ENCODE measurements around the gene LIPJ. TPM values are rescaled to one million over a fixed set of nuclear protein-coding genes. Genes with fewer than 3 reads are reported as not detected.

LIPJ gene
- under 0.01 and 0.26 TPM in 2 replicates for total RNA-seq
- polyA plus RNA-seq, result not detected in 2 replicates
- polyA plus RNA-seq (2012), result not detected in 2 replicates
- polyA minus RNA-seq (ENCODE audit: low replicate concordance), result not detected in 2 replicates

DNA sequence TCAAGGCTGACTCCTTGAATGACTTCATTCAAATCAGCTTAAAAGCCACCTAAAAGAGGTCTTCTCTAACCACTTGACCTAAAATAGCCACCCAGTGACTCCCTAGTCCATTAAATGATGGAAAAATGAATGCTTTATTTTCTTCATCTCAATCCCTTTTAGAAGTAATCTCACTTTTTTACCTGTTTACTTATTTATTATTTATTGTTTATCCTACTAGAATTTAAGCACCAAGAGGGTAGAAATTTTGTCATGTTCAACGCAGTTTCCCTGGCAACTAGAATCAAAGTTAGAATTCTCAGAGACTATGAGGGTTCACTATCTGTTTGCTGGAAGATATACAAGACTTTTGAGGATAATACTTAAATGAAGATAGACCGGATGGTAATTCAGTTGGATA is at the start of gene LIPJ:
Gene LIPJ, plus strand, starts transcription at position 301 of the 400 bp plus-strand sequence. CDS start 3,926 bp downstream, outside the sequence.
- Histone ChIP-seq H3K4me2 (ENCODE audit: extremely low read depth, insufficient read depth, low read length) (no peak within 1 kb of the TSS), H4K20me1 (ENCODE audit: control insufficient read depth, extremely low read depth, insufficient read depth, low read length) (no peaks in the 10 kb centered on the region), H2AFZ (ENCODE audit: low read length) (no peak within 1 kb of the TSS), H3K27ac (ENCODE audit: insufficient read depth, low read length) (no peak within 1 kb of the TSS), H3K9me3 (ENCODE audit: control insufficient read depth, insufficient read depth, low read depth, low read length) (no peaks in the 10 kb centered on the region), H3K79me2 (ENCODE audit: control insufficient read depth, insufficient read depth, low read length) (no peaks in the 10 kb centered on the region), H3K4me3 (replicated peaks in 1 of 4; ENCODE audit: control extremely low read depth in 1 of 4, insufficient read depth in 1 of 4, low read depth in 3 of 4, low read length in 4 of 4) (no peak within 1 kb of the TSS), H3K36me3 (ENCODE audit: control insufficient read depth, insufficient read depth, low read length) (no peaks in the 10 kb centered on the region), H3K9ac (ENCODE audit: insufficient read depth, low read length) (no peak within 1 kb of the TSS), H3K4me1 (ENCODE audit: control insufficient read depth, extremely low read depth, insufficient read depth, low read length) (no peaks in the 10 kb centered on the region), H3K27me3 (ENCODE audit: control insufficient read depth, insufficient read depth, low read length) (no peaks in the 10 kb centered on the region)
- TF ChIP-seq EZH2 (IDR thresholded peaks at IDR 0.05; ENCODE audit: low read length, missing control alignments), result no peak
- no peak for DNase-seq (ENCODE audit: low read depth in 2 of 2)

GRCh38 chr10:88537322-88537721 is 49.2 kb upstream of the LIPJ start:
- H3K27ac ChIP-seq (ENCODE audit: insufficient read depth, low read length), result no peak overlapping the region
- peaks cover 2% of the 10 kb centered on the region for H3K4me1 ChIP-seq (ENCODE audit: control insufficient read depth, extremely low read depth, insufficient read depth, low read length)
- H3K27me3 ChIP-seq (ENCODE audit: control insufficient read depth, insufficient read depth, low read length), result no peaks in the 10 kb centered on the region
- H3K9ac ChIP-seq (ENCODE audit: insufficient read depth, low read length), result no peak overlapping the region
- no peak for DNase-seq (ENCODE audit: low read depth in 2 of 2)
- no peak overlapping the region for H3K4me3 ChIP-seq (replicated peaks in 1 of 4; ENCODE audit: control extremely low read depth in 1 of 4, insufficient read depth in 1 of 4, low read depth in 3 of 4, low read length in 4 of 4)
- no peaks in the 10 kb centered on the region for H4K20me1 ChIP-seq (ENCODE audit: control insufficient read depth, extremely low read depth, insufficient read depth, low read length)
- no peak overlapping the region for H2AFZ ChIP-seq (ENCODE audit: low read length)
- H3K4me2 ChIP-seq (ENCODE audit: extremely low read depth, insufficient read depth, low read length), result no peak overlapping the region
- TF ChIP-seq EZH2 (IDR thresholded peaks at IDR 0.05; ENCODE audit: low read length, missing control alignments) (no peak), CTCF (conservative IDR thresholded peaks at IDR 0.05 in 1 of 2, IDR thresholded peaks at IDR 0.05 in 1 of 2; ENCODE audit: low read depth in 1 of 2, low read length in 2 of 2) (no peak)
- H3K36me3 ChIP-seq (ENCODE audit: control insufficient read depth, insufficient read depth, low read length), result no peaks in the 10 kb centered on the region
- H3K9me3 ChIP-seq (ENCODE audit: control insufficient read depth, insufficient read depth, low read depth, low read length), result no peaks in the 10 kb centered on the region
- no peaks in the 10 kb centered on the region for H3K79me2 ChIP-seq (ENCODE audit: control insufficient read depth, insufficient read depth, low read length)

DNA sequence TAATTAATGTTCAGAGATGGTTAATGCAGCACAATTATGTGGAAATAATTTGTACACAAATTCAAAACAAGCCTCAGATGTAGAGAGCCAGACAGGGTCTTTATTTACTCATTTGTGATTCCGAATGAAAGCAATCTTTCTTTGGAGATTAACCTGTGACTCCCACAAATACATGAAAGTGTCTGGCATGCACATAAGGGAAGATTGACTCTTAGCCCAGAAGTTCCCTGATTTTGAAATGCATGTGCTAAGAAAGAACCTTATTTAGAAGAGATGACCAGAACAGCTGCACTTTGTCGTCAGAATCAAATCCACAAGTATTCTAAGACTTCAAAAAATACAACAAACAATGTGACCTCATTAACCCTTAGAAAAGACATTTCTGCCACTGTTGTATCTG is 48.5 kb upstream of the LIPJ start:
- no peaks in the 10 kb centered on the region for H4K20me1 ChIP-seq (ENCODE audit: control insufficient read depth, extremely low read depth, insufficient read depth, low read length)
- TF ChIP-seq CTCF (conservative IDR thresholded peaks at IDR 0.05 in 1 of 2, IDR thresholded peaks at IDR 0.05 in 1 of 2; ENCODE audit: low read depth in 1 of 2, low read length in 2 of 2) (no peak), EZH2 (IDR thresholded peaks at IDR 0.05; ENCODE audit: low read length, missing control alignments) (no peak)
- no peak overlapping the region for H3K4me2 ChIP-seq (ENCODE audit: extremely low read depth, insufficient read depth, low read length)

More for the DNA sequence above, 48.5 kb upstream of the LIPJ start:
- Histone ChIP-seq H3K27ac (ENCODE audit: insufficient read depth, low read length) (no peak overlapping the region), H3K27me3 (ENCODE audit: control insufficient read depth, insufficient read depth, low read length) (no peaks in the 10 kb centered on the region), H3K9me3 (ENCODE audit: control insufficient read depth, insufficient read depth, low read depth, low read length) (no peaks in the 10 kb centered on the region), H3K4me1 (ENCODE audit: control insufficient read depth, extremely low read depth, insufficient read depth, low read length) (peaks cover 2% of the 10 kb centered on the region), H3K79me2 (ENCODE audit: control insufficient read depth, insufficient read depth, low read length) (no peaks in the 10 kb centered on the region), H2AFZ (ENCODE audit: low read length) (no peak overlapping the region), H3K36me3 (ENCODE audit: control insufficient read depth, insufficient read depth, low read length) (no peaks in the 10 kb centered on the region), H3K9ac (ENCODE audit: insufficient read depth, low read length) (no peak overlapping the region), H3K4me3 (replicated peaks in 1 of 4; ENCODE audit: control extremely low read depth in 1 of 4, insufficient read depth in 1 of 4, low read depth in 3 of 4, low read length in 4 of 4) (no peak overlapping the region)
- peak; percentile 92 to 93 for DNase-seq (ENCODE audit: low read depth in 2 of 2)
